Measurements from ENCODE around the gene BLOC1S5. TPM values are rescaled to one million over a fixed set of nuclear protein-coding genes. Genes with fewer than 3 reads are reported as not detected.

BLOC1S5 gene
- total RNA-seq, 1 donor from 2014 or later: 34.4 TPM

GRCh38 chr6:8023638-8024037, 40.6 kb downstream of the BLOC1S5 start:
- no peak overlapping the region for H3K4me3 ChIP-seq
- H3K27me3 Mint-ChIP-seq (ENCODE audit: insufficient read depth, low read depth): peaks cover 5% of the 10 kb centered on the region
- no peaks in the 10 kb centered on the region for H3K4me1 ChIP-seq
- H3K4me1 Mint-ChIP-seq: no peaks in the 10 kb centered on the region
- H3K27ac ChIP-seq: peak overlapping the region; percentile 37
- H3K4me2 ChIP-seq: no peak overlapping the region
- no peaks in the 10 kb centered on the region for H3K9me3 Mint-ChIP-seq
- peaks cover 6% of the 10 kb centered on the region for H4K20me1 ChIP-seq (ENCODE audit: low read depth)
- no peaks in the 10 kb centered on the region for H3K36me3 ChIP-seq
- H3K27ac Mint-ChIP-seq: no peak overlapping the region
- TF ChIP-seq, protein P1, sequence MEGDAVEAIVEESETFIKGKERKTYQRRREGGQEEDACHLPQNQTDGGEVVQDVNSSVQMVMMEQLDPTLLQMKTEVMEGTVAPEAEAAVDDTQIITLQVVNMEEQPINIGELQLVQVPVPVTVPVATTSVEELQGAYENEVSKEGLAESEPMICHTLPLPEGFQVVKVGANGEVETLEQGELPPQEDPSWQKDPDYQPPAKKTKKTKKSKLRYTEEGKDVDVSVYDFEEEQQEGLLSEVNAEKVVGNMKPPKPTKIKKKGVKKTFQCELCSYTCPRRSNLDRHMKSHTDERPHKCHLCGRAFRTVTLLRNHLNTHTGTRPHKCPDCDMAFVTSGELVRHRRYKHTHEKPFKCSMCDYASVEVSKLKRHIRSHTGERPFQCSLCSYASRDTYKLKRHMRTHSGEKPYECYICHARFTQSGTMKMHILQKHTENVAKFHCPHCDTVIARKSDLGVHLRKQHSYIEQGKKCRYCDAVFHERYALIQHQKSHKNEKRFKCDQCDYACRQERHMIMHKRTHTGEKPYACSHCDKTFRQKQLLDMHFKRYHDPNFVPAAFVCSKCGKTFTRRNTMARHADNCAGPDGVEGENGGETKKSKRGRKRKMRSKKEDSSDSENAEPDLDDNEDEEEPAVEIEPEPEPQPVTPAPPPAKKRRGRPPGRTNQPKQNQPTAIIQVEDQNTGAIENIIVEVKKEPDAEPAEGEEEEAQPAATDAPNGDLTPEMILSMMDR (IDR thresholded peaks at IDR 0.05): no peak
- TF ChIP-seq EZH2phosphoT487 (IDR thresholded peaks at IDR 0.05) (no peak), EZH2 (IDR thresholded peaks at IDR 0.05) (no peak)
- DNase-seq (ENCODE audit: low spot score): no peak
- H3K4me3 Mint-ChIP-seq: no peak overlapping the region
- H3K9ac ChIP-seq: no peak overlapping the region
- H3K36me3 Mint-ChIP-seq: peaks cover 8% of the 10 kb centered on the region
- H3F3A ChIP-seq (ENCODE audit: low read depth): no peaks in the 10 kb centered on the region
- H2AFZ ChIP-seq (replicated peaks): no peak overlapping the region
- H3K79me2 ChIP-seq (ENCODE audit: low read depth): peaks cover 6% of the 10 kb centered on the region
- no peaks in the 10 kb centered on the region for H3K9me3 ChIP-seq (ENCODE audit: low read depth)
- no peaks in the 10 kb centered on the region for H3K27me3 ChIP-seq

GRCh38 chr6:8020083-8020482, 44.1 kb downstream of the BLOC1S5 start:
- H3K27me3 Mint-ChIP-seq (ENCODE audit: insufficient read depth, low read depth): peaks cover 5% of the 10 kb centered on the region
- Histone ChIP-seq H3K4me2 (no peak overlapping the region), H3K9me3 (ENCODE audit: low read depth) (no peaks in the 10 kb centered on the region), H3K79me2 (ENCODE audit: low read depth) (no peaks in the 10 kb centered on the region), H3K27me3 (no peaks in the 10 kb centered on the region), H3K27ac (no peak overlapping the region), H4K20me1 (ENCODE audit: low read depth) (peaks cover 10% of the 10 kb centered on the region), H3K4me1 (peaks cover 8% of the 10 kb centered on the region), H2AFZ (replicated peaks) (no peak overlapping the region), H3K36me3 (no peaks in the 10 kb centered on the region), H3K9ac (no peak overlapping the region), H3F3A (ENCODE audit: low read depth) (no peaks in the 10 kb centered on the region), H3K4me3 (no peak overlapping the region)
- H3K27ac Mint-ChIP-seq: no peak overlapping the region
- no peak overlapping the region for H3K4me3 Mint-ChIP-seq
- peaks cover 13% of the 10 kb centered on the region for H3K36me3 Mint-ChIP-seq
- peaks cover 2% of the 10 kb centered on the region for H3K4me1 Mint-ChIP-seq
- no peak for DNase-seq (ENCODE audit: low spot score)
- H3K9me3 Mint-ChIP-seq: no peaks in the 10 kb centered on the region
- TF ChIP-seq, protein P1 (IDR thresholded peaks at IDR 0.05): no peak
- TF ChIP-seq EZH2phosphoT487 (IDR thresholded peaks at IDR 0.05) (no peak), EZH2 (IDR thresholded peaks at IDR 0.05) (no peak)

GRCh38 chr6:8017705-8018104, 46.5 kb downstream of the BLOC1S5 start:
- Histone ChIP-seq H3K27me3 (no peaks in the 10 kb centered on the region), H3K4me1 (peaks cover 8% of the 10 kb centered on the region), H3K79me2 (ENCODE audit: low read depth) (no peaks in the 10 kb centered on the region), H2AFZ (replicated peaks) (no peak overlapping the region), H3K36me3 (no peaks in the 10 kb centered on the region), H4K20me1 (ENCODE audit: low read depth) (peaks cover 10% of the 10 kb centered on the region), H3K9me3 (ENCODE audit: low read depth) (no peaks in the 10 kb centered on the region), H3F3A (ENCODE audit: low read depth) (no peaks in the 10 kb centered on the region), H3K27ac (peak overlapping the region; percentile 23), H3K4me3 (no peak overlapping the region), H3K4me2 (no peak overlapping the region), H3K9ac (no peak overlapping the region)
- H3K4me1 Mint-ChIP-seq: peaks cover 2% of the 10 kb centered on the region
- peaks cover 10% of the 10 kb centered on the region for H3K36me3 Mint-ChIP-seq
- no peak overlapping the region for H3K4me3 Mint-ChIP-seq
- no peak for TF ChIP-seq EZH2phosphoT487 (IDR thresholded peaks at IDR 0.05)
- TF ChIP-seq, protein P1 (IDR thresholded peaks at IDR 0.05): no peak
- TF ChIP-seq EZH2 (IDR thresholded peaks at IDR 0.05): no peak
- no peaks in the 10 kb centered on the region for H3K9me3 Mint-ChIP-seq
- no peak overlapping the region for H3K27ac Mint-ChIP-seq
- peaks cover 5% of the 10 kb centered on the region for H3K27me3 Mint-ChIP-seq (ENCODE audit: insufficient read depth, low read depth)
- no peak for DNase-seq (ENCODE audit: low spot score)
